PFSK-1 (cell line): Measurements from ENCODE around the gene RNF20.

Source experiments
- FOXP2 ChIP-seq: optimal IDR thresholded peaks from 2 replicates; pipeline ENCODE3; 2011; ENCODE audit warnings: borderline replicate concordance, control low read depth, inconsistent platforms; ENCODE audit not compliant: insufficient read depth; ENCODE audit errors: extremely low read length, extremely low read depth
- POLR2AphosphoS5 ChIP-seq: IDR thresholded peaks from 2 replicates; pipeline ENCODE4 v1.6.1; 2012; ENCODE audit warnings: low read depth, mild to moderate bottlenecking, control low read depth, low read length, moderate library complexity
- REST ChIP-seq, 2 experiments: IDR thresholded peaks; 2 replicates each; pipeline versions ENCODE4 v1.6.1 to v1.8.0; 2011 to 2012; ENCODE audit warnings: low read depth in 2 of 2, low read length in 2 of 2, control low read depth in 1 of 2, inconsistent platforms in 1 of 2, mild to moderate bottlenecking in 1 of 2, moderate library complexity in 1 of 2; ENCODE audit not compliant: insufficient read depth in 1 of 2
- SIN3A ChIP-seq: IDR thresholded peaks from 2 replicates; pipeline ENCODE4 v1.6.1; 2012; ENCODE audit warnings: mild to moderate bottlenecking, low read length, moderate library complexity, borderline replicate concordance; ENCODE audit not compliant: insufficient read depth
- TAF1 ChIP-seq: IDR thresholded peaks from 2 replicates; pipeline ENCODE4 v1.6.1; 2012; ENCODE audit warnings: low read length, control low read depth, borderline replicate concordance; ENCODE audit not compliant: insufficient read depth

The RNF20 gene

GRCh38 chr9:101487443-101487840 lies 46.2 kb upstream of the RNF20 start:
- TF ChIP-seq POLR2AphosphoS5: no peak
- TF ChIP-seq TAF1: no peak
- TF ChIP-seq FOXP2: no peak
- TF ChIP-seq REST (IDR thresholded peaks at IDR 0.05; ENCODE audit: insufficient read depth in 1 of 2, low read depth in 2 of 2, low read length in 2 of 2): no peak
- no peak for TF ChIP-seq SIN3A

GRCh38 chr9:101495810-101496209 lies 37.8 kb upstream of the RNF20 start:
- no peak for TF ChIP-seq SIN3A
- no peak for TF ChIP-seq TAF1
- no peak for TF ChIP-seq POLR2AphosphoS5
- TF ChIP-seq FOXP2: no peak
- no peak for TF ChIP-seq REST (IDR thresholded peaks at IDR 0.05; ENCODE audit: insufficient read depth in 1 of 2, low read depth in 2 of 2, low read length in 2 of 2)

- TF ChIP-seq REST (IDR thresholded peaks at IDR 0.05; ENCODE audit: insufficient read depth in 1 of 2, low read depth in 2 of 2, low read length in 2 of 2) (no peak), FOXP2 (no peak), POLR2AphosphoS5 (no peak), TAF1 (no peak), SIN3A (no peak)
Measured at GRCh38 chr9:101498323-101498722, 35.3 kb upstream of the RNF20 start.

- no peak for TF ChIP-seq FOXP2
- no peak for TF ChIP-seq SIN3A
- TF ChIP-seq TAF1: no peak
- no peak for TF ChIP-seq REST (IDR thresholded peaks at IDR 0.05; ENCODE audit: insufficient read depth in 1 of 2, low read depth in 2 of 2, low read length in 2 of 2)
- TF ChIP-seq POLR2AphosphoS5: no peak
Measured at GRCh38 chr9:101504188-101504587, 29.5 kb upstream of the RNF20 start.

GRCh38 chr9:101508211-101508610 lies 25.4 kb upstream of the RNF20 start:
- TF ChIP-seq FOXP2: no peak
- TF ChIP-seq REST (IDR thresholded peaks at IDR 0.05; ENCODE audit: insufficient read depth in 1 of 2, low read depth in 2 of 2, low read length in 2 of 2): no peak
- TF ChIP-seq TAF1: no peak
- no peak for TF ChIP-seq POLR2AphosphoS5
- no peak for TF ChIP-seq SIN3A
